Left colon (tissue), 2 donors: ENCODE measurements around the gene LRRC72. TPM values are rescaled to one million over a fixed set of nuclear protein-coding genes. Genes with fewer than 3 reads are reported as not detected.

Source experiments
- ATAC-seq: fragments of 200-7000 bp; cut with Tn5 transposase; one replicate; pipeline ENCODE4 v1.9.1; 2020; ENCODE audit warnings: mild to moderate bottlenecking, moderate library complexity
- DNase-seq, 2 donors: peaks; one replicate each; pipeline ENCODE4 v3.0.0-alpha.2; 2020
- intact Hi-C, 2 donors: fragments of 100-400 bp; cut with DNase I in 1 of 2; cut with micrococcal nuclease in 1 of 2; formaldehyde crosslinking; loops; one replicate each; pipeline versions ENCODE4 v1.11.2 to v1.14.0; 2022; cut with DNase I, micrococcal nuclease
- total RNA-seq, 2 donors: library from RNA; stranded (reverse); fragmentation: NEBNext Ultra II Directional; extraction: Animal tissue kit (Norgen Biotek cat#: 25700); gene quantifications; one replicate each; pipeline ENCODE4 v1.2.1, GENCODE V29; 2021
- donor health status: DM: no; HTN: no; CAD: no.
- donor health status: DM: yes; HTN: yes; CAD: no.

The LRRC72 gene
- total RNA-seq, 2 donors from 2014 or later, result not detected

- ATAC-seq (peak; percentile 86), DNase-seq (no peak)
These were observed 73.2 kb downstream of the LRRC72 start for GRCh38 chr7:16599860-16600259.

GRCh38 chr7:16603633-16604032 is 77.0 kb downstream of the LRRC72 start:
- no peak for DNase-seq
- intact Hi-C loops, result loop anchor here in 1 of 2 donors (10.0 kb wide), 1 partner anchor 311 kb away; no protein-coding TSS in a partner anchor
- ATAC-seq, result no peak

More at GRCh38 chr7:16599860-16600259, 73.2 kb downstream of the LRRC72 start:
- intact Hi-C loops, result loop anchor here in 1 of 2 donors (10.0 kb wide), 1 partner anchor 315 kb away; no protein-coding TSS in a partner anchor

GRCh38 chr7:16604054-16604453 is 77.4 kb downstream of the LRRC72 start:
- DNase-seq (no peak), ATAC-seq (peak; percentile 33)
- intact Hi-C loops, result loop anchor here in 1 of 2 donors (10.0 kb wide), 1 partner anchor 311 kb away; no protein-coding TSS in a partner anchor

DNA sequence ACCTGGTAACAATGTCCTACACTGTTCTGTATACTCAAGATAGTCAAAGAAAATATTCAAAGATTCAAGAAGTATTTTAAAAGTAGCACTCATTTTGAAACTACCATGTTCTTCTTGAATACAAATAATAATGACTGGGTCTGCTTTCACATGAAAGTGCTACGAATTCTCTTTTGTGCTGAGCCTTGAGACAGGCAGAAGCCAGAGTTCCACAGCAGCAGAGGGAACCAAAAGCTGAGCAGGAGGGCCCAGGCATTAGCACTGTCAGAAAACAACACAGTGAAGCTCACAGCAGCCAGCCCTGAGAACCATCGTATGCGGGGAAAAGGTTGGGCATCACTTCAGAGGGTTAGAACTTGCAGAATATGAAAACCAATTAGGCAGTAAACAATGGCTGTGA is 80.1 kb downstream of the LRRC72 start:
- DNase-seq (no peak), ATAC-seq (no peak)
- intact Hi-C loops, result loop anchor here in 1 of 2 donors (10.0 kb wide), 1 partner anchor 308 kb away; no protein-coding TSS in a partner anchor

DNA sequence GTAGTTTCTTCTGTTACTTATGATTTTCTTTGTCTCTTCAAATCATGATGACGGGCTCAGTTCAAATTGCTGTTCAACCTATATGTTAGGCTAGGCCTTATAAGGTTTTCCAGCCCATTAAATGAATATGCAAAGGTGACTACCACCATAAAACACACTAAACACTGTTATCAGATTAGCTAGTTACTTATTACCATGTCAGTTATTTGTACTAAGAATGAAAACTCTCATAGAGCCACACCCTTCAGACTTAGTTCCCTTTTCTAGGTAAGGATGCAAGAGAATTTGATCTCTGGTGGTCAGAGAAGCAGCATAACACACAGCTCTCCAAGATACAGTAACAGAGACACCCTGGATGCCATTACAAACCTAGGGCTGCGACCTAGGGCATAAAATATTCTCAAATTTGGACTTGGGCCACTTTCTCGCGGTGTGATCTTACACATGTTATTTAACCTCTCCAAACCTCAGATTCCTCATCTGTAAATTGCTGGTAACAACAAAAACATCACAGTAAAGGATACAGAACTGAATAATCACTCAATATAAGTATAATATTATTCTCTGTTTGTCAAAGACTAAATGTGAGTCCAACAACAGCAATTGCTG is 83.3 kb downstream of the LRRC72 start:
- ATAC-seq (peak; percentile 95), DNase-seq (no peak)
- intact Hi-C loops, result loop anchor here in 1 of 2 donors (10.0 kb wide), 1 partner anchor 305 kb away; no protein-coding TSS in a partner anchor

DNA sequence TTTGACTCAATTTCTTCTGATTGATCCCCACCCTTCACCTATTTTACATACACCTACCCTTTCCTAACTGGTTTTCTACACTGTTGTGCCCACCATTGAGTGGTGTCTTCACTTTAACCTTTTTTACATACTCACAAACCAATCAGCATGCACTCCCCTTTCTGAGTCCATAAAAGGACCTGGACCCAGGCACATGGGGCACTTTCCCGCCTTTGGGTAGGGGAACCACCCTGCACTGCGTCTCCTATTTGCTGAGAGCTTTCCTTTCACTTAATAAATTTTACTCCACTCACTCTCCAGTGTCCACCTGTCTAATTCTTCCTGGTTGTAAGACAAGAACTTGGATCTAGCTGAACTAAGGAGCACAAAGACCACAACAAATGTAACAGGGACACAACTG is 85.1 kb downstream of the LRRC72 start:
- DNase-seq (no peak), ATAC-seq (peak; percentile 10)
- intact Hi-C loops, result no loop called here

DNA sequence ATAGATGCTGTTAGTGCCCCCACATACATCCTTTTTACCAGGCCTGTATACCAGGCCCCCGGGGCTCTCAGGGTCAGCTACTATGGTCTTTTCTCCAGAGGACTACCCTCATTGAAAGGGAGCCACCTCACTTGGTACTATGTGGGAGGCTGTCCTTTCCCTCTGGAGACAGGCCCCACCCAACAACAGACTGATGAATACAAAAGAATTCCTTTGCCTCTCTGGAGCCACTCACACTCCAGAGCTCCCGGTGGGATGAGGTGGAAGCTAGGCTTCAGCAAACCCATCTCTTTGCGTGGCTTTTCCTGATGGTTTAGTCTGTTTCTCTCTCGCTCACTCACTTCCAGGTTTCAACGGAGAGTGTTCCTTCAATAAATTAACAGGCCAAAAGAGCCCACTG is 88.6 kb downstream of the LRRC72 start:
- no peak for ATAC-seq
- intact Hi-C loops, result no loop called here
- DNase-seq, result no peak

DNA sequence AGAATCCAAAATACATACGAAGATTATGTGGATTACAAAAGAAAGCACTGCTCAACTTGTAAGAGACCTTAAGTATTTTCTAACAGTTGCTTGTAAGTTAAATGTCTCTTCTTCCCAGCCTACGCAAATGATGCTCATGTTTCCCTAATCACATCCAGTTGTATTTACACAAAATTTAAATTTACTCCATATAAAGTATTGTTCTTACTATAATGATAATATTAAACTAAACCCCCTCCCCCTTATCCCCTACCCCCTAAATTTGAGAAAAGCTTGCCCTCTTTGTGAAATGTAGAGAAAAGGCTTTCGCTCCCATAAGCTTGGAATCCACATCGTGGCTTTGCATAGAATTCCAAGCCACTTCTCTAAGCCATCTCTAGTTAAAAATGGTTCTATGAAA is 89.5 kb downstream of the LRRC72 start:
- no peak for ATAC-seq
- DNase-seq, result no peak
- intact Hi-C loops, result no loop called here

- ATAC-seq, result no peak
These were observed 89.9 kb downstream of the LRRC72 start for GRCh38 chr7:16616542-16616941.

GRCh38 chr7:16619979-16620408 is 93.4 kb downstream of the LRRC72 start:
- intact Hi-C loops, result no loop called here
- DNase-seq, result no peak
- ATAC-seq, result peak; percentile 81

More at GRCh38 chr7:16616542-16616941, 89.9 kb downstream of the LRRC72 start:
- intact Hi-C loops, result no loop called here
- no peak for DNase-seq

DNA sequence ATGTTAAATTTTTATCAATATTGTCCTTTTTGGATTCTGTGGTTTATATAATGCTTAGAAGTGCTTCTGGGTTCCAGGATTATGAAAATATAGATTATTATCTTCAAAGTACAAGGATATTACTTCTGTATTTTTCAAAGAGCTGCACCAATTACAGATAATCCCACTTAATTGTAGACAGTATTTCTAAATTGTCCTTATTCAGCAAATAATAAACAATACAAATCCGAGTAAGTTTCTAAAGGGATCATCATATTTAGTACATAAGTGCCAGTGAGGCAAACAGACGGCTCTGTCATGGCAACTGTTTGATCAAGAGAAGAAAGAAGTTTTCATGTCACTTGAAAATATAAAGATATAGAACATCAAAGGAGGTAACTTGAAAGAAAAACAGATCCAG is 99.8 kb downstream of the LRRC72 start:
- DNase-seq (no peak), ATAC-seq (no peak)
- intact Hi-C loops, result no loop called here

DNA sequence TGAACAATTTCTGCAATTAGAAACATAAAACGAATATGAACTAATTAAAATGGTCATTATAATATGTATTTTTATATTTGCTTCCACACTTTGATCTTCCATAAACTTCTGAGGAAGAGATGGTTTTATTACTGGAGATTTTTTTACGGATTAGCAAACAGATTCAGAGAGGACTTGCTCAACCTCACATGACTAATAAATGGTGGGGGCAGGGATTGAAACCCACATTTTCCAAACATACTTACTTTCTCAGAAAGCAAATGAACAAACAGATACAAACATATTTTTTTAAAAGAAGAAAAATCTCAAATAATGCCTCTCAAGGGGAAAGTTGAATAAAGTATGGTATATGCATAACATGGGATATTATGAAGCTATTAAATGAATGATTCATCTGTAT is 100.6 kb downstream of the LRRC72 start:
- DNase-seq, result no peak
- ATAC-seq, result no peak
- intact Hi-C loops, result no loop called here

DNA sequence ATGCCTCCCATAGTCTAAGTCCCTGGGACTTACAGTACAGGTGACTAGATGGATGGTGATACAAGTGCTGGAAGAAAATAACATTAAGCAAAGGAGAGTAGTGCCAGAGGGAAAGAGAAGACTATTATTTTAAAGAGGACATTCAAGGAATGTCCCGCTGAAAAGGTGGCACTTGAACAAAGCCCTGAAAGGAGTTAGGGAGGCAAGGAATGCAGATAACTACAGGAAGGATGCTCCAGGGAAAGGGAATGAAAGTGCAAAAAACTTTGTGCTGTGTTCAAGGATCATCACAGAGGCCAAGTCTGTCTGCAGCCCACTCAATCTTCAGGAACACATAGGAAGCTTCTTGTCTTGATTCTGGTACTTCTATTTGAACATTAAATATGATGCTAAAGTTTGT is 104.0 kb downstream of the LRRC72 start:
- ATAC-seq (no peak), DNase-seq (no peak)
- intact Hi-C loops, result no loop called here

Other genes with a start within 250 kb of the LRRC72 start
- 1 to 10 TPM; 2.6 to 2.7 TPM for gene CRPPA, start 105.3 kb upstream of the LRRC72 start, total RNA-seq
- 1 to 10 TPM; 6.4 to 7.1 TPM for gene SOSTDC1, start 61.1 kb upstream of the LRRC72 start, total RNA-seq
- 10 to 100 TPM; 22.8 to 27.5 TPM for gene ANKMY2, start 118.9 kb downstream of the LRRC72 start, total RNA-seq
- 10 to 100 TPM; 52.9 to 62.3 TPM for gene BZW2, start 119.4 kb downstream of the LRRC72 start, total RNA-seq
- 10 to 100 TPM; 79.5 to 97.7 TPM for gene TSPAN13, start 226.9 kb downstream of the LRRC72 start, total RNA-seq